GM20000 (cell line): ENCODE measurements around the gene LILRB3.

Source experiments
- DNase-seq: peaks from one replicate; pipeline ENCODE4 v3.0.0; 2012; ENCODE audit warnings: low spot score
- CTCF ChIP-seq: IDR thresholded peaks from 2 replicates; pipeline ENCODE4 v1.5.1; 2012; ENCODE audit warnings: mild to moderate bottlenecking, control low read depth; ENCODE audit errors: extremely low read depth, missing control alignments

Gene LILRB3

GRCh38 chr19:54256250-54257115, 33.7 kb upstream of the LILRB3 start:
- no peak for DNase-seq
- no peak for TF ChIP-seq CTCF

GRCh38 chr19:54255105-54255775, 32.4 kb upstream of the LILRB3 start:
- TF ChIP-seq CTCF, result no peak
- DNase-seq, result no peak

GRCh38 chr19:54254195-54254906, 31.5 kb upstream of the LILRB3 start:
- no peak for TF ChIP-seq CTCF
- no peak for DNase-seq

GRCh38 chr19:54253331-54254194, 30.8 kb upstream of the LILRB3 start:
- no peak for DNase-seq
- no peak for TF ChIP-seq CTCF

- DNase-seq, result no peak
- TF ChIP-seq CTCF, result no peak
Observed at GRCh38 chr19:54252845-54253244, 30.0 kb upstream of the LILRB3 start.

- no peak for DNase-seq
- no peak for TF ChIP-seq CTCF
Observed at GRCh38 chr19:54252243-54252642, 29.4 kb upstream of the LILRB3 start.
